ENCODE data around the gene PTGES2. TPM values are rescaled to one million over a fixed set of nuclear protein-coding genes. Genes with fewer than 3 reads are reported as not detected.

PTGES2 gene
- total and polyA plus RNA-seq, 2 experiments from 2014 or later, result 59.7 to 124 TPM

- Histone ChIP-seq H3K36me3 (ENCODE audit: insufficient read depth) (peaks cover 5% of the 10 kb centered on the region), H3K4me2 (peak overlapping the region; percentile 75), H3K27ac (ENCODE audit: low read depth) (peak overlapping the region; percentile 95), H3K79me2 (replicated peaks; ENCODE audit: insufficient read depth) (peaks cover 44% of the 10 kb centered on the region), H4K20me1 (replicated peaks; ENCODE audit: insufficient read depth) (peaks cover 25% of the 10 kb centered on the region), H3F3A (replicated peaks; ENCODE audit: low read depth) (peaks cover 8% of the 10 kb centered on the region; the same call in 1 of the 2 replicates), H2AFZ (no peak overlapping the region), H3K9me2 (ENCODE audit: insufficient read depth) (no peaks in the 10 kb centered on the region), H3K4me3 (peak overlapping the region; percentile 52), H3K27me3 (ENCODE audit: insufficient read depth) (no peaks in the 10 kb centered on the region), H3K4me1 (ENCODE audit: insufficient read depth) (peaks cover 35% of the 10 kb centered on the region)
- peaks cover 42% of the 10 kb centered on the region for H3K36me3 Mint-ChIP-seq (ENCODE audit: low read depth)
- H3K9me3 Mint-ChIP-seq, result no peaks in the 10 kb centered on the region
- H3K27ac Mint-ChIP-seq, result peak overlapping the region; percentile 48; the same call in 1 of the 2 replicates
- H3K4me3 Mint-ChIP-seq, result peak overlapping the region; percentile 96; the same call in 2 of the 3 replicates
- peaks cover 25% of the 10 kb centered on the region for H3K27me3 Mint-ChIP-seq (ENCODE audit: insufficient read depth, low read depth, poor library complexity)
- peaks cover 58% of the 10 kb centered on the region for H3K4me1 Mint-ChIP-seq
- TF ChIP-seq STAT1 (IDR thresholded peaks at IDR 0.05; ENCODE audit: unreplicated experiment) (no peak), JUNB (IDR thresholded peaks at IDR 0.05; ENCODE audit: unreplicated experiment) (no peak)
- DNase-seq (ENCODE audit: low spot score) (no peak), ATAC-seq (no peak)
Measured at GRCh38 chr9:128099932-128100491, 27.5 kb downstream of the PTGES2 start.

GRCh38 chr9:128099231-128099931 lies 28.1 kb downstream of the PTGES2 start:
- Mint-ChIP-seq H3K27ac (peak overlapping the region; percentile 100), H3K4me3 (peak overlapping the region; percentile 96), H3K36me3 (ENCODE audit: low read depth) (peaks cover 39% of the 10 kb centered on the region), H3K4me1 (peaks cover 62% of the 10 kb centered on the region), H3K27me3 (ENCODE audit: insufficient read depth, low read depth, poor library complexity) (peaks cover 25% of the 10 kb centered on the region), H3K9me3 (no peaks in the 10 kb centered on the region)
- TF ChIP-seq STAT1 (IDR thresholded peaks at IDR 0.05; ENCODE audit: unreplicated experiment), result no peak
- no peak for TF ChIP-seq ZNF114 (CRISPR knock-in tag; IDR thresholded peaks at IDR 0.05)
- TF ChIP-seq EZH2 (IDR thresholded peaks at IDR 0.05; ENCODE audit: low read depth, unreplicated experiment), result no peak
- TF ChIP-seq ZNF331 (CRISPR knock-in tag; IDR thresholded peaks at IDR 0.05; ENCODE audit: low read depth), result no peak
- no peak for TF ChIP-seq NANOG (IDR thresholded peaks at IDR 0.05; ENCODE audit: borderline replicate concordance)
- TF ChIP-seq ZNF462 (CRISPR knock-in tag; IDR thresholded peaks at IDR 0.05), result no peak
- no peak for TF ChIP-seq CTCF (conservative IDR thresholded peaks at IDR 0.05; ENCODE audit: low read depth in 2 of 2)
- no peak for TF ChIP-seq CREB1 (CRISPR knock-in tag; IDR thresholded peaks at IDR 0.05; ENCODE audit: low read depth)
- peaks cover 5% of the 10 kb centered on the region for H3K36me3 ChIP-seq (ENCODE audit: insufficient read depth)
- no peak for DNase-seq (ENCODE audit: low spot score)
- ATAC-seq, result no peak
- H2AFZ ChIP-seq, result no peak overlapping the region
- H4K20me1 ChIP-seq (replicated peaks; ENCODE audit: insufficient read depth), result peaks cover 28% of the 10 kb centered on the region
- peaks cover 50% of the 10 kb centered on the region for H3K79me2 ChIP-seq (replicated peaks; ENCODE audit: insufficient read depth)
- no peaks in the 10 kb centered on the region for H3K9me2 ChIP-seq (ENCODE audit: insufficient read depth)
- peak overlapping the region; percentile 52 for H3K4me3 ChIP-seq
- H3K27me3 ChIP-seq (ENCODE audit: insufficient read depth), result no peaks in the 10 kb centered on the region
- peak overlapping the region; percentile 95 for H3K27ac ChIP-seq (ENCODE audit: low read depth)
- H3K4me2 ChIP-seq, result peak overlapping the region; percentile 75
- peaks cover 12% of the 10 kb centered on the region; the same call in 1 of the 2 replicates for H3F3A ChIP-seq (replicated peaks; ENCODE audit: low read depth)
- H3K4me1 ChIP-seq (ENCODE audit: insufficient read depth), result peaks cover 35% of the 10 kb centered on the region

All from GM23338 (cell line).